Endothelial cell of hepatic sinusoid (primary cell): Measurements from ENCODE around the gene ADGRF5.
"Not testable (repeated sequence)": the region's sequence is repeated elsewhere in the genome, so short reads cannot be mapped to it uniquely, and the experiment has no call there.

Experiments used
- in situ Hi-C: cut with HindIII; loops from 2 replicates; pipeline ENCODE4 v1.10.0; 2017; ENCODE audit warnings: low sequenced_read_pairs

Gene ADGRF5

GRCh38 chr6:46834257-46834916 lies 87.4 kb downstream of the ADGRF5 start:
- in situ Hi-C loops = not testable (repeated sequence)

- in situ Hi-C loops = no loop called here
These were observed 88.9 kb downstream of the ADGRF5 start for GRCh38 chr6:46832816-46833215.

- in situ Hi-C loops = no loop called here
These were observed 92.8 kb downstream of the ADGRF5 start for GRCh38 chr6:46828939-46829338.

GRCh38 chr6:46821458-46821881 lies 100.3 kb downstream of the ADGRF5 start:
- in situ Hi-C loops = loop anchor here (5.0 kb wide), 1 partner anchor 34 kb away; no protein-coding TSS in a partner anchor

GRCh38 chr6:46819561-46819960 lies 102.2 kb downstream of the ADGRF5 start:
- in situ Hi-C loops = no loop called here

- in situ Hi-C loops = no loop called here
These were observed 105.1 kb downstream of the ADGRF5 start for GRCh38 chr6:46816626-46817025.

GRCh38 chr6:46815130-46815529 lies 106.6 kb downstream of the ADGRF5 start:
- in situ Hi-C loops = no loop called here

- in situ Hi-C loops = no loop called here
These were observed 112.9 kb downstream of the ADGRF5 start for GRCh38 chr6:46808806-46809205.
